HepG2 (cell line): ENCODE data around the gene MYH7. TPM values are rescaled to one million over a fixed set of nuclear protein-coding genes. Genes with fewer than 3 reads are reported as not detected.

Experiments used
- ATAC-seq: fragments of 200-7000 bp; cut with Tn5 transposase; 3 replicates; pipeline ENCODE4 v1.9.1; 2020; ENCODE audit warnings: mild to moderate bottlenecking, moderate library complexity
- BruUV-seq: library from RNA; stranded (reverse); fragments of 400-500 nt; replicated peaks from 2 replicates; lab custom pipeline; 2021; lab: Mats Ljungman, UMichigan
- CTCF ChIA-PET: fragments of 300-600 bp; formaldehyde crosslinking; extraction: SDS; loops from one replicate; lab custom pipeline; 2021; ENCODE audit warnings: low total read pairs, inconsistent platforms, low intra/inter-chr PET ratio; lab: Yijun Ruan, JAX
- POLR2A ChIA-PET: fragments of 350-600 bp; sonication (Branson Sonifier 250); formaldehyde crosslinking; loops from one replicate; lab custom pipeline; 2020; ENCODE audit warnings: antibody characterized with exemption, inconsistent platforms; lab: Yijun Ruan, JAX
- DNase-seq: peaks from one replicate; pipeline ENCODE4 v3.0.0-alpha.2; 2015; ENCODE audit warnings: low spot score
- FAIRE-seq: peaks from 3 replicates; lab custom pipeline; 2011; peaks lifted over from hg19 to GRCh38; lab: Jason Lieb, UNC
- H2AFZ ChIP-seq: one replicate; pipeline ENCODE4 v1.6.1; 2011; ENCODE audit warnings: low read length, inconsistent platforms
- H3K27ac ChIP-seq: fragments of 300-600 bp; 3 replicates; pipeline ENCODE4 v1.8.0; 2011; ENCODE audit warnings: mixed run types, mild to moderate bottlenecking, mixed read lengths, low read length, inconsistent platforms; ENCODE audit not compliant: insufficient read depth; ENCODE audit errors: extremely low read length
- H3K27me3 ChIP-seq, 2 experiments: fragments of 200-600 bp in 1 of 2; 2 replicates in 1 of 2; 3 replicates in 1 of 2; pipeline versions ENCODE4 v1.6.0 to v1.8.0; 2011; ENCODE audit warnings: low read length in 2 of 2, mild to moderate bottlenecking in 2 of 2, moderate library complexity in 2 of 2, inconsistent platforms in 1 of 2; ENCODE audit not compliant: insufficient read depth in 2 of 2, control insufficient read depth in 1 of 2
- H3K36me3 ChIP-seq, 2 experiments: fragments of 200-600 bp in 1 of 2; replicated peaks in 1 of 2; 2 replicates in 1 of 2; 3 replicates in 1 of 2; pipeline versions ENCODE4 v1.5.1 to v1.8.0; 2011; ENCODE audit warnings: low read length in 2 of 2, inconsistent platforms in 1 of 2; ENCODE audit not compliant: insufficient read depth in 2 of 2, control insufficient read depth in 1 of 2
- H3K4me1 ChIP-seq: 2 replicates; pipeline ENCODE4 v1.5.1; 2012; ENCODE audit warnings: low read length, inconsistent platforms; ENCODE audit not compliant: insufficient read depth
- H3K4me2 ChIP-seq: 2 replicates; pipeline ENCODE4 v1.6.0; 2011; ENCODE audit warnings: low read depth, low read length, inconsistent platforms
- H3K4me3 ChIP-seq, 3 experiments: fragments of 200-600 bp in 1 of 3; sonication (generic), shearing (Covaris generic) in 1 of 3; replicated peaks in 1 of 3; 2 replicates each; pipeline ENCODE4 v1.5.1; 2011 to 2016; ENCODE audit warnings: low read length in 3 of 3, inconsistent platforms in 2 of 3, low read depth in 2 of 3, mild to moderate bottlenecking in 2 of 3, control low read depth in 1 of 3, mixed read lengths in 1 of 3; ENCODE audit not compliant: insufficient read depth in 1 of 3
- H3K79me2 ChIP-seq: one replicate; pipeline ENCODE4 v1.6.1; 2011; ENCODE audit warnings: low read length, inconsistent platforms; ENCODE audit not compliant: insufficient read depth
- H3K9ac ChIP-seq: 2 replicates; pipeline ENCODE4 v1.6.0; 2011; ENCODE audit warnings: mild to moderate bottlenecking, low read depth, low read length, inconsistent platforms; ENCODE audit not compliant: insufficient read depth
- H3K9me3 ChIP-seq: 2 replicates; pipeline ENCODE4 v1.5.1; 2012; ENCODE audit warnings: mild to moderate bottlenecking, low read length
- H4K20me1 ChIP-seq: 2 replicates; pipeline ENCODE4 v1.6.0; 2011; ENCODE audit warnings: inconsistent platforms, mild to moderate bottlenecking, low read length, moderate library complexity; ENCODE audit not compliant: insufficient read depth
- ERF ChIP-seq: IDR thresholded peaks from 2 replicates; pipeline ENCODE4 v1.6.1; 2018; ENCODE audit warnings: missing biosample characterization, missing genetic modification reagents
- ESRRA ChIP-seq: sonication (generic); formaldehyde crosslinking; IDR thresholded peaks from 2 replicates; pipeline ENCODE4 v1.5.1; 2020; ENCODE audit warnings: mild to moderate bottlenecking, low read depth, missing genetic modification reagents
- MZF1 ChIP-seq: sonication (generic); formaldehyde crosslinking; IDR thresholded peaks from 2 replicates; pipeline ENCODE4 v1.8.1; 2023; ENCODE audit warnings: mild to moderate bottlenecking, missing genetic modification reagents, borderline replicate concordance
- SRSF1 ChIP-seq: fragments of 200-400 bp; formaldehyde crosslinking; optimal IDR thresholded peaks from 2 replicates; pipeline ENCODE3; 2017; ENCODE audit warnings: mild to moderate bottlenecking, low read depth, low read length, moderate library complexity
- ZNF264 ChIP-seq: sonication (generic); formaldehyde crosslinking; IDR thresholded peaks from 2 replicates; pipeline ENCODE4 v1.4.0; 2020; ENCODE audit warnings: missing genetic modification reagents
- WGBS: methylation state at CpG from one replicate; pipeline ENCODE4 v1.1.6; 2017; ENCODE audit warnings: low lambda C conversion rate; 5-methylcytosine and 5-hydroxymethylcytosine counted together
- in situ Hi-C: cut with HindIII; loops from 2 replicates; pipeline ENCODE4 v1.10.0; 2017; ENCODE audit warnings: low pct_unique_long_range_greater_than_20kb; ENCODE audit not compliant: extremely low pct_ligation_motif_present
- intact Hi-C: fragments of 100-400 bp; cut with micrococcal nuclease; formaldehyde crosslinking; loops from one replicate; pipeline ENCODE4 v1.10.0; 2022; ENCODE audit not compliant: unreplicated experiment
- polyA plus RNA-seq, 8 experiments: library from polyadenylated mRNA; depleted of rRNA in 3 of 8; stranded (reverse) in 7 of 8; unstranded in 1 of 8; fragments of >200 nt; fragmentation: Illumina TruSeq in 4 of 8; extraction: Trizol in 4 of 8; gene quantifications; 2 replicates each; pipeline versions ENCODE4 v1.2.1 to v1.2.3, GENCODE V29; 2011 to 2016; ENCODE audit warnings: low read depth in 4 of 8, missing spikeins in 1 of 8, mixed read lengths in 1 of 8; ENCODE audit not compliant: insufficient read depth in 1 of 8
- total RNA-seq, 5 experiments: library from RNA; depleted of rRNA; stranded (reverse); fragments of >200 nt; fragmentation: Illumina TruSeq; extraction: Trizol; gene quantifications; 2 replicates each; pipeline ENCODE4 v1.2.3, GENCODE V29; 2016; ENCODE audit warnings: low read depth in 1 of 5
- TF ChIP-seq, protein P1 (sequence below): sonication (generic); formaldehyde crosslinking; conservative IDR thresholded peaks from 2 replicates; pipeline ENCODE4 v1.4.0; 2020; ENCODE audit warnings: mild to moderate bottlenecking, missing genetic modification reagents, moderate library complexity
- TF ChIP-seq, protein P2 (sequence below): sonication (generic); formaldehyde crosslinking; IDR thresholded peaks from 2 replicates; pipeline ENCODE4 v1.5.0; 2020; ENCODE audit warnings: missing genetic modification reagents

The MYH7 gene
- total and polyA plus RNA-seq, 2 of the 13 experiments (the other 11 are each of a cell fraction or from before 2014, with no cell fraction given): 0.04 TPM; not detected in 1

DNA sequence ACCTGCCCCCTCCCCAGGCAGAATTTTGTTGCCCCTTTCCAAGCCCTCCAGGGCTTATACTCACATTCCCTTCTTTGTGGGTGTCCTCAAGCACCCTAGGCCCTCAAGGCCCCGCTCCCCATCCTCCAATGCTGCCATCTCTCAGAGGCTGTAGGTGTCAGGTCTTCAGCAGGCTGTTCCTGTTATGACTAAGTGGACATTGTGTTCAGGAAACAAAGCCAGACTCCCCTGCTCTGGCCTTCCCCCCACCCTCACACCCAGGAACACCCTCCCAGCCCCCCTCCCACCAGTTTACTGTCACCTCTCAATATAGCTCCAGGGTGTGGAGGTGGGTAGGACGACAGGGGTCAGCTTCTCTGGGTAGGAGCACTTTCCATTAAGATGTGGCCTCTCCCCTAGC is 26.0 kb downstream of the MYH7 start:
- no peak for TF ChIP-seq ZNF264 (CRISPR knock-in tag)
- TF ChIP-seq, protein P1, sequence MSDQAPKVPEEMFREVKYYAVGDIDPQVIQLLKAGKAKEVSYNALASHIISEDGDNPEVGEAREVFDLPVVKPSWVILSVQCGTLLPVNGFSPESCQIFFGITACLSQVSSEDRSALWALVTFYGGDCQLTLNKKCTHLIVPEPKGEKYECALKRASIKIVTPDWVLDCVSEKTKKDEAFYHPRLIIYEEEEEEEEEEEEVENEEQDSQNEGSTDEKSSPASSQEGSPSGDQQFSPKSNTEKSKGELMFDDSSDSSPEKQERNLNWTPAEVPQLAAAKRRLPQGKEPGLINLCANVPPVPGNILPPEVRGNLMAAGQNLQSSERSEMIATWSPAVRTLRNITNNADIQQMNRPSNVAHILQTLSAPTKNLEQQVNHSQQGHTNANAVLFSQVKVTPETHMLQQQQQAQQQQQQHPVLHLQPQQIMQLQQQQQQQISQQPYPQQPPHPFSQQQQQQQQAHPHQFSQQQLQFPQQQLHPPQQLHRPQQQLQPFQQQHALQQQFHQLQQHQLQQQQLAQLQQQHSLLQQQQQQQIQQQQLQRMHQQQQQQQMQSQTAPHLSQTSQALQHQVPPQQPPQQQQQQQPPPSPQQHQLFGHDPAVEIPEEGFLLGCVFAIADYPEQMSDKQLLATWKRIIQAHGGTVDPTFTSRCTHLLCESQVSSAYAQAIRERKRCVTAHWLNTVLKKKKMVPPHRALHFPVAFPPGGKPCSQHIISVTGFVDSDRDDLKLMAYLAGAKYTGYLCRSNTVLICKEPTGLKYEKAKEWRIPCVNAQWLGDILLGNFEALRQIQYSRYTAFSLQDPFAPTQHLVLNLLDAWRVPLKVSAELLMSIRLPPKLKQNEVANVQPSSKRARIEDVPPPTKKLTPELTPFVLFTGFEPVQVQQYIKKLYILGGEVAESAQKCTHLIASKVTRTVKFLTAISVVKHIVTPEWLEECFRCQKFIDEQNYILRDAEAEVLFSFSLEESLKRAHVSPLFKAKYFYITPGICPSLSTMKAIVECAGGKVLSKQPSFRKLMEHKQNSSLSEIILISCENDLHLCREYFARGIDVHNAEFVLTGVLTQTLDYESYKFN: no peak
- no peak for TF ChIP-seq MZF1
- TF ChIP-seq SRSF1: no peak
- no peak for TF ChIP-seq ERF (CRISPR knock-in tag)
- TF ChIP-seq, protein P2, sequence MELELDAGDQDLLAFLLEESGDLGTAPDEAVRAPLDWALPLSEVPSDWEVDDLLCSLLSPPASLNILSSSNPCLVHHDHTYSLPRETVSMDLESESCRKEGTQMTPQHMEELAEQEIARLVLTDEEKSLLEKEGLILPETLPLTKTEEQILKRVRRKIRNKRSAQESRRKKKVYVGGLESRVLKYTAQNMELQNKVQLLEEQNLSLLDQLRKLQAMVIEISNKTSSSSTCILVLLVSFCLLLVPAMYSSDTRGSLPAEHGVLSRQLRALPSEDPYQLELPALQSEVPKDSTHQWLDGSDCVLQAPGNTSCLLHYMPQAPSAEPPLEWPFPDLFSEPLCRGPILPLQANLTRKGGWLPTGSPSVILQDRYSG (CRISPR knock-in tag): no peak
- TF ChIP-seq ESRRA (CRISPR knock-in tag): no peak
- TF ChIP-seq, all 625 proteins: peak for 0
- no peak overlapping the region for H3K4me3 ChIP-seq
- no peaks in the 10 kb centered on the region for H3K4me1 ChIP-seq
- DNase-seq: no peak
- H3K27me3 ChIP-seq: peaks cover 52 to 100% of the 10 kb centered on the region in 2 experiments
- H3K27ac ChIP-seq: no peak overlapping the region
- no peak for FAIRE-seq
- ATAC-seq: no peak
- no peaks in the 10 kb centered on the region for H3K36me3 ChIP-seq
- intact Hi-C loops: no loop called here
- ChIA-PET CTCF (no interaction called here), POLR2A (interaction anchor here (1.5 kb wide), 1 partner anchor 60 kb away, joined by 4 read pairs; the partner anchor contains the start of gene NGDN)
- WGBS: 0% methylated on average over 2 of the region's 2 CpGs
- H3K9me3 ChIP-seq: no peaks in the 10 kb centered on the region
- H3K4me2 ChIP-seq: no peak overlapping the region
- BruUV-seq: no TSS peak
- H3K79me2 ChIP-seq: no peaks in the 10 kb centered on the region
- no peaks in the 10 kb centered on the region for H4K20me1 ChIP-seq
- no peak overlapping the region for H3K9ac ChIP-seq
- in situ Hi-C loops: no loop called here
- no peak overlapping the region for H2AFZ ChIP-seq
